Trophoblast cell (in vitro differentiated cells and primary cell): ENCODE data around the gene UQCC5.

Source experiments
- DNase-seq, 2 donors: peaks; one replicate each; pipeline ENCODE4 v3.0.0-alpha.2; 2016
- H2AFZ ChIP-seq: 2 replicates; pipeline ENCODE4 v1.6.1; 2013; ENCODE audit warnings: low read length, moderate library complexity, mild to moderate bottlenecking; ENCODE audit not compliant: insufficient read depth, poor library complexity
- H2AK5ac ChIP-seq: 2 replicates; pipeline ENCODE4 v1.6.1; 2013; ENCODE audit warnings: mild to moderate bottlenecking, low read length
- H2BK120ac ChIP-seq: 2 replicates; pipeline ENCODE4 v1.6.1; 2013; ENCODE audit warnings: low read length, mild to moderate bottlenecking, moderate library complexity; ENCODE audit not compliant: insufficient read depth, poor library complexity
- H2BK12ac ChIP-seq: 2 replicates; pipeline ENCODE4 v1.6.1; 2013; ENCODE audit warnings: mild to moderate bottlenecking, low read length, moderate library complexity
- H2BK5ac ChIP-seq: 2 replicates; pipeline ENCODE4 v1.6.1; 2013; ENCODE audit warnings: low read length, low read depth, moderate library complexity, mild to moderate bottlenecking; ENCODE audit not compliant: poor library complexity
- H3K14ac ChIP-seq: 2 replicates; pipeline ENCODE4 v1.6.1; 2013; ENCODE audit warnings: mild to moderate bottlenecking, low read length
- H3K18ac ChIP-seq: 2 replicates; pipeline ENCODE4 v1.6.1; 2013; ENCODE audit warnings: mild to moderate bottlenecking, low read length
- H3K23ac ChIP-seq: 2 replicates; pipeline ENCODE4 v1.6.1; 2013; ENCODE audit warnings: low read length
- H3K27ac ChIP-seq: 2 replicates; pipeline ENCODE4 v1.5.1; 2013; ENCODE audit warnings: low read depth, mild to moderate bottlenecking, inconsistent platforms, low read length, moderate library complexity
- H3K27me3 ChIP-seq: 2 replicates; pipeline ENCODE4 v1.6.1; 2013; ENCODE audit warnings: inconsistent platforms, mild to moderate bottlenecking, low read length, moderate library complexity; ENCODE audit not compliant: insufficient read depth
- H3K36me3 ChIP-seq, 2 experiments: 1 replicate in 1 of 2; 2 replicates in 1 of 2; pipeline ENCODE4 v1.6.1; 2013; ENCODE audit warnings: low read length in 2 of 2, mild to moderate bottlenecking in 2 of 2, moderate library complexity in 1 of 2; ENCODE audit not compliant: insufficient read depth in 2 of 2, control insufficient read depth in 1 of 2
- H3K4ac ChIP-seq: 2 replicates; pipeline ENCODE4 v1.6.1; 2013; ENCODE audit warnings: low read depth, mild to moderate bottlenecking, low read length, moderate library complexity
- H3K4me1 ChIP-seq, 2 experiments: 1 replicate in 1 of 2; 2 replicates in 1 of 2; pipeline ENCODE4 v1.6.1; 2013; ENCODE audit warnings: low read length in 2 of 2, mild to moderate bottlenecking in 2 of 2, moderate library complexity in 1 of 2; ENCODE audit not compliant: insufficient read depth in 2 of 2, control insufficient read depth in 1 of 2
- H3K4me2 ChIP-seq: 2 replicates; pipeline ENCODE4 v1.6.1; 2013; ENCODE audit warnings: inconsistent platforms, mild to moderate bottlenecking, low read length, moderate library complexity
- H3K4me3 ChIP-seq: 2 replicates; pipeline ENCODE4 v1.5.1; 2013; ENCODE audit warnings: mild to moderate bottlenecking, low read depth, low read length, inconsistent platforms
- H3K79me1 ChIP-seq: one replicate; pipeline ENCODE4 v1.6.1; 2013; ENCODE audit warnings: low read length
- H3K79me2 ChIP-seq: 2 replicates; pipeline ENCODE4 v1.6.1; 2013; ENCODE audit warnings: low read length, mild to moderate bottlenecking; ENCODE audit not compliant: control insufficient read depth, insufficient read depth, poor library complexity
- H3K9ac ChIP-seq: 2 replicates; pipeline ENCODE4 v1.6.1; 2013; ENCODE audit warnings: mild to moderate bottlenecking, low read length
- H3K9me3 ChIP-seq: 2 replicates; pipeline ENCODE4 v1.6.1; 2013; ENCODE audit warnings: low read depth, mild to moderate bottlenecking, control low read depth, inconsistent platforms, low read length; ENCODE audit not compliant: insufficient read depth
- H4K12ac ChIP-seq: 2 replicates; pipeline ENCODE4 v1.6.1; 2013; ENCODE audit warnings: low read depth, mild to moderate bottlenecking, low read length, moderate library complexity
- H4K8ac ChIP-seq: 2 replicates; pipeline ENCODE4 v1.6.1; 2013; ENCODE audit warnings: low read depth, mild to moderate bottlenecking, low read length, moderate library complexity
- H4K91ac ChIP-seq: one replicate; pipeline ENCODE4 v1.6.1; 2013; ENCODE audit warnings: low read depth, mild to moderate bottlenecking, low read length, moderate library complexity
- WGBS: extraction: QIAGEN DNeasy Blood & Tissue Kit; methylation state at CpG from one replicate; pipeline ENCODE4 v1.1.7; 2013; ENCODE audit warnings: missing lambda C conversion rate; ENCODE audit not compliant: insufficient read length, insufficient coverage; ENCODE audit errors: extremely low coverage; 5-methylcytosine and 5-hydroxymethylcytosine counted together

UQCC5 gene

GRCh38 chr3:52561028-52561747 is 24.8 kb downstream of the UQCC5 start:
- no peak overlapping the region for H2BK120ac ChIP-seq
- H2AFZ ChIP-seq = no peak overlapping the region
- H3K36me3 ChIP-seq = peaks cover 14 to 28% of the 10 kb centered on the region in 2 experiments
- DNase-seq = peak in 1 of 2 donors; percentile 8
- no peak overlapping the region for H3K4me2 ChIP-seq
- H3K4ac ChIP-seq = no peak overlapping the region
- no peaks in the 10 kb centered on the region for H3K79me2 ChIP-seq
- H4K8ac ChIP-seq = peak overlapping the region; percentile 38
- no peaks in the 10 kb centered on the region for H3K9me3 ChIP-seq
- H3K9ac ChIP-seq = no peak overlapping the region
- peak overlapping the region; percentile 9 for H2BK5ac ChIP-seq
- peaks cover 5% of the 10 kb centered on the region for H3K79me1 ChIP-seq
- H3K18ac ChIP-seq = no peak overlapping the region
- peaks cover 0 to 8% of the 10 kb centered on the region in 2 experiments for H3K4me1 ChIP-seq
- H3K14ac ChIP-seq = no peak overlapping the region
- no peaks in the 10 kb centered on the region for H3K27me3 ChIP-seq
- no peak overlapping the region for H4K91ac ChIP-seq
- H2AK5ac ChIP-seq = no peak overlapping the region
- no peak overlapping the region for H3K27ac ChIP-seq
- no peak overlapping the region for H4K12ac ChIP-seq
- WGBS = no CpG with 5 or more reads among the region's 4 CpGs
- peak overlapping the region; percentile 49 for H2BK12ac ChIP-seq
- no peak overlapping the region for H3K23ac ChIP-seq
- no peak overlapping the region for H3K4me3 ChIP-seq

- H3K27ac ChIP-seq = no peak overlapping the region
- DNase-seq = no peak
- no peak overlapping the region for H2AK5ac ChIP-seq
- H2BK12ac ChIP-seq = no peak overlapping the region
- peaks cover 0 to 9% of the 10 kb centered on the region in 2 experiments for H3K4me1 ChIP-seq
- no peak overlapping the region for H4K91ac ChIP-seq
- no peak overlapping the region for H3K4me3 ChIP-seq
- H3K14ac ChIP-seq = no peak overlapping the region
- no peaks in the 10 kb centered on the region for H3K79me2 ChIP-seq
- no peak overlapping the region for H3K4ac ChIP-seq
- no peak overlapping the region for H2BK5ac ChIP-seq
- no peak overlapping the region for H3K4me2 ChIP-seq
- H3K79me1 ChIP-seq = peaks cover 5% of the 10 kb centered on the region
- no peak overlapping the region for H4K8ac ChIP-seq
- peaks cover 12 to 20% of the 10 kb centered on the region in 2 experiments for H3K36me3 ChIP-seq
- H2AFZ ChIP-seq = no peak overlapping the region
- H3K27me3 ChIP-seq = no peaks in the 10 kb centered on the region
- no CpG with 5 or more reads among the region's 2 CpGs for WGBS
- H3K9me3 ChIP-seq = no peaks in the 10 kb centered on the region
- H2BK120ac ChIP-seq = no peak overlapping the region
- H3K9ac ChIP-seq = no peak overlapping the region
- H3K18ac ChIP-seq = no peak overlapping the region
- no peak overlapping the region for H4K12ac ChIP-seq
- no peak overlapping the region for H3K23ac ChIP-seq
Measured at GRCh38 chr3:52563984-52564383, 27.6 kb downstream of the UQCC5 start.

DNA sequence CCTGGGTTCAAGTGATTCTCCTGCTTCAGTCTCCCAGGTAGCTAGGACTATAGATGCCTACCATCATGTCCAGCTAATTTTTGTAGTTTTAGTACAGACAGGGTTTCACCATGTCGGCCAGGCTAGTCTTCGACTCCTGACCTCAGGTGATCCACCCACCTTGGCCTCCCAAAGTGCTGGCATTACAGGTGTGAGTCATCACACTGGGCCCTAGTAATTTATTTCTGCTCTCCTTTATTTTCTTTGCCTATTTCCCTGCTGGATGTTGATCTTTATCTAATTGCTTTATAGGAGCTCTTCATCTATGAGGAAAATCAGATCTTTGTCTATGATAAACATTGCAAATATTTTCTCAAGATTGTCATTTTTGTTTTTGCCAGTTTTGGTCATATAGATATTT is 31.7 kb downstream of the UQCC5 start:
- no peaks in the 10 kb centered on the region for H3K9me3 ChIP-seq
- no peak overlapping the region for H2AFZ ChIP-seq
- no peaks in the 10 kb centered on the region for H3K79me2 ChIP-seq
- H3K27ac ChIP-seq = no peak overlapping the region
- H3K23ac ChIP-seq = no peak overlapping the region
- no peak overlapping the region for H3K14ac ChIP-seq
- no peak overlapping the region for H2BK12ac ChIP-seq
- H3K4me2 ChIP-seq = no peak overlapping the region
- no peak overlapping the region for H2AK5ac ChIP-seq
- H3K18ac ChIP-seq = no peak overlapping the region
- H2BK5ac ChIP-seq = no peak overlapping the region
- no peak overlapping the region for H4K91ac ChIP-seq
- no peak overlapping the region for H3K4ac ChIP-seq
- H3K9ac ChIP-seq = no peak overlapping the region
- H2BK120ac ChIP-seq = no peak overlapping the region
- no CpG with 5 or more reads among the region's 2 CpGs for WGBS
- H3K36me3 ChIP-seq = peaks cover 5 to 7% of the 10 kb centered on the region in 2 experiments
- no peaks in the 10 kb centered on the region for H3K27me3 ChIP-seq
- peaks cover 0 to 2% of the 10 kb centered on the region in 2 experiments for H3K4me1 ChIP-seq
- H4K12ac ChIP-seq = no peak overlapping the region
- no peaks in the 10 kb centered on the region for H3K79me1 ChIP-seq
- peak; percentile 74 to 76 for DNase-seq
- no peak overlapping the region for H3K4me3 ChIP-seq
- H4K8ac ChIP-seq = no peak overlapping the region

- Histone ChIP-seq H4K8ac (no peak overlapping the region), H2BK5ac (no peak overlapping the region), H4K12ac (no peak overlapping the region), H2AFZ (no peak overlapping the region), H2AK5ac (no peak overlapping the region), H3K4me1 (peaks cover 0 to 2% of the 10 kb centered on the region in 2 experiments), H3K4ac (no peak overlapping the region), H2BK120ac (no peak overlapping the region), H3K79me2 (no peaks in the 10 kb centered on the region), H3K14ac (no peak overlapping the region), H3K9me3 (no peaks in the 10 kb centered on the region), H3K23ac (no peak overlapping the region), H4K91ac (no peak overlapping the region), H3K18ac (no peak overlapping the region), H3K27ac (no peak overlapping the region), H3K36me3 (peaks cover 6 to 14% of the 10 kb centered on the region in 2 experiments), H3K9ac (no peak overlapping the region), H2BK12ac (no peak overlapping the region), H3K4me2 (no peak overlapping the region), H3K27me3 (no peaks in the 10 kb centered on the region), H3K4me3 (no peak overlapping the region), H3K79me1 (no peaks in the 10 kb centered on the region)
- peak; percentile 90 to 91 for DNase-seq
- WGBS = no CpG with 5 or more reads among the region's 4 CpGs
Measured at GRCh38 chr3:52570076-52570475, 33.7 kb downstream of the UQCC5 start.
